Panc1 (cell line): Measurements from ENCODE around the gene AP1S1. TPM values are rescaled to one million over a fixed set of nuclear protein-coding genes. Genes with fewer than 3 reads are reported as not detected.

ENCODE experiments used
- ATAC-seq: fragments of 200-7000 bp; cut with Tn5 transposase; 2 replicates; pipeline ENCODE4 v1.9.1; 2020; ENCODE audit warnings: mild to moderate bottlenecking, moderate library complexity
- BruUV-seq: library from RNA; stranded (reverse); fragments of 400-500 nt; replicated peaks from 2 replicates; lab custom pipeline; 2021; lab: Mats Ljungman, UMichigan
- CTCF ChIA-PET: fragments of 300-600 bp; sonication (Branson Sonifier 250); formaldehyde crosslinking; loops from one replicate; lab custom pipeline; 2022; ENCODE audit warnings: antibody characterized with exemption; lab: Charles Lee
- POLR2A ChIA-PET: fragments of 300-600 bp; sonication (Branson Sonifier 250); formaldehyde crosslinking; loops from one replicate; lab custom pipeline; 2022; ENCODE audit warnings: antibody characterized with exemption; lab: Charles Lee
- DNase-seq: peaks from one replicate; pipeline ENCODE4 v3.0.0-alpha.2; 2010; ENCODE audit warnings: low read depth, low spot score
- H3K27ac ChIP-seq: 2 replicates; pipeline ENCODE4 v1.5.1; 2011; ENCODE audit warnings: mild to moderate bottlenecking, low read length, inconsistent platforms
- H3K27me3 ChIP-seq: fragments of 200-500 bp; sonication (Bioruptor generic); 2 replicates; pipeline ENCODE4 v1.6.0; 2014; ENCODE audit warnings: low read length, inconsistent platforms; ENCODE audit not compliant: control insufficient read depth, insufficient read depth
- H3K36me3 ChIP-seq: fragments of 200-500 bp; sonication (Bioruptor generic); 2 replicates; pipeline ENCODE4 v1.5.1; 2014; ENCODE audit warnings: inconsistent platforms, mild to moderate bottlenecking, low read length, moderate library complexity; ENCODE audit not compliant: control insufficient read depth, insufficient read depth
- H3K4me1 ChIP-seq: 2 replicates; pipeline ENCODE4 v1.5.1; 2011; ENCODE audit warnings: inconsistent platforms, mild to moderate bottlenecking, low read length, moderate library complexity; ENCODE audit not compliant: control insufficient read depth, insufficient read depth
- H3K4me3 ChIP-seq, 2 experiments: 2 replicates each; pipeline ENCODE4 v1.5.1; 2011 to 2012; ENCODE audit warnings: low read depth in 2 of 2, low read length in 2 of 2, mild to moderate bottlenecking in 2 of 2, inconsistent platforms in 1 of 2, moderate library complexity in 1 of 2
- H3K9me3 ChIP-seq: fragments of 200-500 bp; sonication (Bioruptor generic); 2 replicates; pipeline ENCODE4 v1.5.1; 2014; ENCODE audit warnings: low read depth, mild to moderate bottlenecking, inconsistent platforms, low read length, moderate library complexity; ENCODE audit not compliant: control insufficient read depth, insufficient read depth
- POLR2AphosphoS5 ChIP-seq: IDR thresholded peaks from 2 replicates; pipeline ENCODE4 v1.6.1; 2012; ENCODE audit warnings: mild to moderate bottlenecking, low read depth, low read length, moderate library complexity
- SIN3A ChIP-seq: IDR thresholded peaks from 2 replicates; pipeline ENCODE4 v1.6.1; 2012; ENCODE audit warnings: low read depth, mild to moderate bottlenecking, low read length, moderate library complexity, borderline replicate concordance; ENCODE audit not compliant: insufficient read depth
- TCF7L2 ChIP-seq: IDR thresholded peaks from 2 replicates; pipeline ENCODE4 v1.6.1; 2011; ENCODE audit warnings: mild to moderate bottlenecking, low read depth, low read length, inconsistent platforms
- in situ Hi-C: cut with HindIII; loops from 2 replicates; pipeline ENCODE4 v1.10.0; 2016; ENCODE audit warnings: low sequenced_read_pairs, low pct_unique_long_range_greater_than_20kb
- intact Hi-C: fragments of 100-400 bp; cut with micrococcal nuclease; formaldehyde crosslinking; loops from one replicate; pipeline ENCODE4 v1.10.0; 2022; ENCODE audit not compliant: unreplicated experiment
- total RNA-seq: library from RNA; stranded (reverse); gene quantifications from one replicate; pipeline ENCODE4 v1.2.1, GENCODE V29; 2021; ENCODE audit not compliant: unreplicated experiment
- TF ChIP-seq, protein P1 (sequence below): fragments of 450-650 bp; IDR thresholded peaks from 2 replicates; pipeline ENCODE4 v1.5.1; 2017; ENCODE audit warnings: mild to moderate bottlenecking
- TF ChIP-seq, protein P2 (sequence below), 2 experiments: IDR thresholded peaks; 2 replicates each; pipeline ENCODE4 v1.6.1; 2011 to 2012; ENCODE audit warnings: low read depth in 2 of 2, control low read depth in 1 of 2, low read length in 1 of 2, mild to moderate bottlenecking in 1 of 2, moderate library complexity in 1 of 2; ENCODE audit not compliant: insufficient read depth in 1 of 2

Gene AP1S1
- total RNA-seq, 1 experiment from 2014 or later = 74.2 TPM

DNA sequence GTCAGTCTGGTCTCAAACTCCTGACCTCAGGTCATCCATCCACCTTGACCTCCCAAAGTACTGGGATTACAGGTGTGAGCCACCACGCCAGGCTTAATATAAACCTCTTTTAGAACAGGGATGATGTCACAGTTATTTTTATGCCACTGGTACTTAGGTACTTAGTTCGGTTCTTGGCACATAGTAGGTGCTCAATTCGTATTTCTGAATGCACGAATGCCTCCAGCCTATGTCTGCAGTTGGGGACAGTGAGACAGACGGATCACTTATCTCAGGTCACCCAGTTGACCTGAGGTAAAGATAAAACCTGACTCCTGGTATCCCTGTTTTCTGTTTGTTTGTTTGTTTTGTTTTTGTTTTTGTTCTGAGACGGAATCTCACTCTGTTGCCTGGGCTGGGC is 31.9 kb downstream of the AP1S1 start:
- BruUV-seq = no TSS peak
- DNase-seq (no peak), ATAC-seq (no peak)
- Histone ChIP-seq H3K36me3 (no peaks in the 10 kb centered on the region), H3K4me3 (no peak overlapping the region), H3K27ac (no peak overlapping the region), H3K4me1 (no peaks in the 10 kb centered on the region), H3K27me3 (no peaks in the 10 kb centered on the region), H3K9me3 (no peaks in the 10 kb centered on the region)
- TF ChIP-seq, protein P1, sequence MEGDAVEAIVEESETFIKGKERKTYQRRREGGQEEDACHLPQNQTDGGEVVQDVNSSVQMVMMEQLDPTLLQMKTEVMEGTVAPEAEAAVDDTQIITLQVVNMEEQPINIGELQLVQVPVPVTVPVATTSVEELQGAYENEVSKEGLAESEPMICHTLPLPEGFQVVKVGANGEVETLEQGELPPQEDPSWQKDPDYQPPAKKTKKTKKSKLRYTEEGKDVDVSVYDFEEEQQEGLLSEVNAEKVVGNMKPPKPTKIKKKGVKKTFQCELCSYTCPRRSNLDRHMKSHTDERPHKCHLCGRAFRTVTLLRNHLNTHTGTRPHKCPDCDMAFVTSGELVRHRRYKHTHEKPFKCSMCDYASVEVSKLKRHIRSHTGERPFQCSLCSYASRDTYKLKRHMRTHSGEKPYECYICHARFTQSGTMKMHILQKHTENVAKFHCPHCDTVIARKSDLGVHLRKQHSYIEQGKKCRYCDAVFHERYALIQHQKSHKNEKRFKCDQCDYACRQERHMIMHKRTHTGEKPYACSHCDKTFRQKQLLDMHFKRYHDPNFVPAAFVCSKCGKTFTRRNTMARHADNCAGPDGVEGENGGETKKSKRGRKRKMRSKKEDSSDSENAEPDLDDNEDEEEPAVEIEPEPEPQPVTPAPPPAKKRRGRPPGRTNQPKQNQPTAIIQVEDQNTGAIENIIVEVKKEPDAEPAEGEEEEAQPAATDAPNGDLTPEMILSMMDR = no peak
- TF ChIP-seq, protein P2, sequence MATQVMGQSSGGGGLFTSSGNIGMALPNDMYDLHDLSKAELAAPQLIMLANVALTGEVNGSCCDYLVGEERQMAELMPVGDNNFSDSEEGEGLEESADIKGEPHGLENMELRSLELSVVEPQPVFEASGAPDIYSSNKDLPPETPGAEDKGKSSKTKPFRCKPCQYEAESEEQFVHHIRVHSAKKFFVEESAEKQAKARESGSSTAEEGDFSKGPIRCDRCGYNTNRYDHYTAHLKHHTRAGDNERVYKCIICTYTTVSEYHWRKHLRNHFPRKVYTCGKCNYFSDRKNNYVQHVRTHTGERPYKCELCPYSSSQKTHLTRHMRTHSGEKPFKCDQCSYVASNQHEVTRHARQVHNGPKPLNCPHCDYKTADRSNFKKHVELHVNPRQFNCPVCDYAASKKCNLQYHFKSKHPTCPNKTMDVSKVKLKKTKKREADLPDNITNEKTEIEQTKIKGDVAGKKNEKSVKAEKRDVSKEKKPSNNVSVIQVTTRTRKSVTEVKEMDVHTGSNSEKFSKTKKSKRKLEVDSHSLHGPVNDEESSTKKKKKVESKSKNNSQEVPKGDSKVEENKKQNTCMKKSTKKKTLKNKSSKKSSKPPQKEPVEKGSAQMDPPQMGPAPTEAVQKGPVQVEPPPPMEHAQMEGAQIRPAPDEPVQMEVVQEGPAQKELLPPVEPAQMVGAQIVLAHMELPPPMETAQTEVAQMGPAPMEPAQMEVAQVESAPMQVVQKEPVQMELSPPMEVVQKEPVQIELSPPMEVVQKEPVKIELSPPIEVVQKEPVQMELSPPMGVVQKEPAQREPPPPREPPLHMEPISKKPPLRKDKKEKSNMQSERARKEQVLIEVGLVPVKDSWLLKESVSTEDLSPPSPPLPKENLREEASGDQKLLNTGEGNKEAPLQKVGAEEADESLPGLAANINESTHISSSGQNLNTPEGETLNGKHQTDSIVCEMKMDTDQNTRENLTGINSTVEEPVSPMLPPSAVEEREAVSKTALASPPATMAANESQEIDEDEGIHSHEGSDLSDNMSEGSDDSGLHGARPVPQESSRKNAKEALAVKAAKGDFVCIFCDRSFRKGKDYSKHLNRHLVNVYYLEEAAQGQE (IDR thresholded peaks at IDR 0.05; ENCODE audit: insufficient read depth in 1 of 2, low read depth in 2 of 2, low read length in 1 of 2) = no peak
- no peak for TF ChIP-seq POLR2AphosphoS5
- no peak for TF ChIP-seq TCF7L2
- no peak for TF ChIP-seq SIN3A
- in situ Hi-C loops = no loop called here
- ChIA-PET POLR2A (interaction anchor here (0.6 kb wide), 1 partner anchor 7 kb away, joined by 7 read pairs; no protein-coding TSS in a partner anchor), CTCF (interaction anchor here (0.6 kb wide), 1 partner anchor 42 kb away, joined by 4 read pairs; no protein-coding TSS in a partner anchor)
- intact Hi-C loops = no loop called here

DNA sequence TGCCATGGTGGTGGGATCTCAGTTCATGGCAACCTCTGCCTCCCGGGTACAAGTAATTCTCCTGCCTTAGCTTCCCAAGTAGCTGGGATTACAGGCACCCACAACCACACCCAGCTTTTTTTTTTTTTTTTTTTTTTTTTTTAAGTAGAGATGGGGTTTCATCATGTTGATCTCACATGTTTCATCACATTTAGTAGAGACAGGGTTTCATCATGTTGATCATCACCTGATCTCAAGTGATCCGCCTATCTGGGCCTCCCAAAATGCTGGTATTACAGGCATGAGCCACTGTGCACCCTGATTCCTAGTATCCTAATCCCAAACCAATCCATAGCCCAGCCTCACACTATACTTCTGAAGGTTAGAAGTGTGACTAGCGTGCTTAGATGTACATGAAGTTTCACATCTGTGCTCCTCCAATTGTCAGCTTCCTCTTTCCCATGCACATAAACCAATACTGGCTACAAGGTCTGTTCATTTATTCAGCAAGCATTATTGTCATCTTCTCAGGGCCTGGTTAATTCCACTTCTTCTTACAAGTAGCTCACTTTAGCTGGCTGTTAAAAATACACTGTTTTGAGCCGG is 32.7 kb downstream of the AP1S1 start:
- no peaks in the 10 kb centered on the region for H3K36me3 ChIP-seq
- in situ Hi-C loops = no loop called here
- BruUV-seq = no TSS peak
- H3K9me3 ChIP-seq = no peaks in the 10 kb centered on the region
- CTCF ChIA-PET = no interaction called here
- intact Hi-C loops = no loop called here
- no peak overlapping the region for H3K4me3 ChIP-seq
- no peak overlapping the region for H3K27ac ChIP-seq
- TF ChIP-seq TCF7L2 (no peak), POLR2AphosphoS5 (no peak), SIN3A (no peak)
- TF ChIP-seq, protein P2 (IDR thresholded peaks at IDR 0.05; ENCODE audit: insufficient read depth in 1 of 2, low read depth in 2 of 2, low read length in 1 of 2) = no peak
- TF ChIP-seq, protein P1 = no peak
- DNase-seq = no peak
- ATAC-seq = no peak
- POLR2A ChIA-PET = interaction anchor here (0.6 kb wide), 1 partner anchor 8 kb away, joined by 7 read pairs; no protein-coding TSS in a partner anchor
- no peaks in the 10 kb centered on the region for H3K4me1 ChIP-seq
- no peaks in the 10 kb centered on the region for H3K27me3 ChIP-seq
